Stimulated activated CD8-positive, alpha-beta memory T cell treated with anti-CD3 and anti-CD28 coated beads, Interleukin-7, amount 100 ng/mL, for 1 hour (primary cell): ENCODE measurements around the gene FCRL2.

ENCODE experiments used
- DNase-seq, 2 donors: peaks; one replicate each; pipeline ENCODE4 v3.0.0-alpha.2; 2020; ENCODE audit warnings: low read depth in 2 of 2

The FCRL2 gene, protein sequence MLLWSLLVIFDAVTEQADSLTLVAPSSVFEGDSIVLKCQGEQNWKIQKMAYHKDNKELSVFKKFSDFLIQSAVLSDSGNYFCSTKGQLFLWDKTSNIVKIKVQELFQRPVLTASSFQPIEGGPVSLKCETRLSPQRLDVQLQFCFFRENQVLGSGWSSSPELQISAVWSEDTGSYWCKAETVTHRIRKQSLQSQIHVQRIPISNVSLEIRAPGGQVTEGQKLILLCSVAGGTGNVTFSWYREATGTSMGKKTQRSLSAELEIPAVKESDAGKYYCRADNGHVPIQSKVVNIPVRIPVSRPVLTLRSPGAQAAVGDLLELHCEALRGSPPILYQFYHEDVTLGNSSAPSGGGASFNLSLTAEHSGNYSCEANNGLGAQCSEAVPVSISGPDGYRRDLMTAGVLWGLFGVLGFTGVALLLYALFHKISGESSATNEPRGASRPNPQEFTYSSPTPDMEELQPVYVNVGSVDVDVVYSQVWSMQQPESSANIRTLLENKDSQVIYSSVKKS

DNA sequence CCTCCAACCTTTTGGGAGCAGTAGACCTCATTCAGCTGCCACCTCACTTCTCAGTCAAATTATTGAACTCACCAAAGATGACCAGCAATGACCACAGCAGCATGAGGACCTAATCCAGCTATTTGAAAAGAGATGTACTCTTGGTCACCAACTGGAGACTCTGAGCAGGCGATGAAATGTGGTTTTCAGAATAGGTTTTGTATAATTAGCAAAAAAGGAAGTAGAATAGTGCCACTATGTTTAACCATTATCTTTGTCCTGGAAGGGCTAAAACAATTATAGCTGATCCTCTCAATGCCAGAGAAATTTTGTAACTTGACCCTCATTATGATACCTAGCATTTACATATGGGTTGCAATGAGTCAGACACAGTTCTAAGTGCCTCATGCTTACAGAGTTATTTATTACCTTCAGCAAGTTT, at the start of gene FCRL2:
FCRL2 (minus strand) TSS at position 162 of the 421 bp plus-strand sequence; CDS start at position 103, 59 bp downstream.
- DNase-seq, result no peak

DNA sequence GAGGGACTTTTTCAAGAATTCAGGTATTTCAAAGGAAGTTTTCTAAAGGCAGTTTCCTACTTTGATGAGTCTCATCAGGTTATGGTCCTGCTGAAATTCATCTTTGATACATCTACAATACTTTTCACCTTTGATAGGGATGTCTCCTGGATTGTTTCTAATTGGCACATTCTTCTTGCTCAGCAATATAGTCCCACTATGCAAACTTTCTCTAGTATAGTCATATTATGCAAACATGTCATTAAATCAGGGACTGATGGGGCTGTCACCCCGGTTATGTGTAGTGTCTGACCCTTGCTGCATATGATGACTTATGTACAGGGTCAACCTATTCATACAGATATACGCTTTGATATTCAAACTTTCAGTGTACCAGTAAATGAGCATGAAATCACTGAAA, 43.4 kb upstream of the FCRL2 start:
- DNase-seq, result no peak

DNA sequence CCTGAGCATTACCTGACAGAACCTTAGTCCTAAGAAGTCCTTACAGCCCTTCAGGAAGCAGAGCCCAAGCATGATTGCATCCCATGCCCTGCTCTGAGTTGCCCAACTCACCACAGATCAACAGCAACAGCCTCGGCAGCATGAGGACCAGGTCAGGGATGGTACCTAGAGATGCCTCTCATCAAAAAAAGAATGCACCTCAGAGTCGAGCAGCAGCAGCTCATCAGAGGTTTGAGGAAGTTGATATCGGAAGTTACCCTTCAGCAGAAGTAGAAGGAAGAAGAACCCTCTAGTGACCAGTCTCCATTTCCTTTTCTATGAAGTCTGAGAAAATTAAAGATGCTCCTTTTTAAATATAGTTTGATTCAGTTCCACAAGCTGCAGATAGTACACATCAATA, 43.0 kb upstream of the FCRL2 start, which contains the start of gene FCRL1:
FCRL1 (minus strand) TSS at position 225 of the 400 bp plus-strand sequence; CDS start at position 142, 83 bp downstream.
- no peak for DNase-seq

DNA sequence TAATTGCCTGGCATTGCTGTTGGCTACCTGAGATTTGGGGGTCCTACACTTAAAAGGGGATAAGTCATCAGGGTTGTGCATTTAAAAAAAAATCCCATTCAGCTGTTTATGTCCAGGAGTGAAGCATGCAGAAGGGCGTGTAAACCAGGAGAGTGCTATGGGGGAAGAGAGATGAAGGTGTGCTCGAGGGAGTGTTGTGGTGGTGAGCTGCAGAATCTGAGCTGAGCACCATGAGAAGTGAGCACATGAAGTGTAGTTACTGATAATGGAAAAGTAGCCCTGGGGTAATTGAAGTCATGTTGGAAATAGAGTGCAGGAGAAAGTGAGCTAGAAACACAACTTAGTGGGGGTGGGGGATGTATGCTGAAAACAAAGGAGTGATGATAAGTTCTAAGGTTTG, 42.3 kb upstream of the FCRL2 start:
- no peak for DNase-seq

DNA sequence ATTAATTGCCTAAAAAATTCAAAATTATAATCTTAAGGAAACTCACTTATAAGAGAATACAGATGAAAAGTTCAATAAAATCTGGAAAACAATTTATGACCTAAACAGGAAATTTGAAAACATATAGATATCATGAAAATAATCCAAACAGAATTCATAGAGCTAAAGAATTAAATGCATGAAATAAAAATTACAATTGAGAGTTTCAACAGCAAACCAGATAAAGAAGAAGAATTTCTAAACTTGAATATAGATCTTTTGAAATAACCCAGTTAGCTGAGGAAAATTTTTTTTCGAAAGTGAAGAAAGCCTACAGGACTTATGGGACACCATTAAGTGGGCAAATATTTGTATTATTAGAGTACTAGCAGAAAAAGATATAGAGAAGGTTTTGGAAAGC, 36.3 kb upstream of the FCRL2 start:
- no peak for DNase-seq

DNA sequence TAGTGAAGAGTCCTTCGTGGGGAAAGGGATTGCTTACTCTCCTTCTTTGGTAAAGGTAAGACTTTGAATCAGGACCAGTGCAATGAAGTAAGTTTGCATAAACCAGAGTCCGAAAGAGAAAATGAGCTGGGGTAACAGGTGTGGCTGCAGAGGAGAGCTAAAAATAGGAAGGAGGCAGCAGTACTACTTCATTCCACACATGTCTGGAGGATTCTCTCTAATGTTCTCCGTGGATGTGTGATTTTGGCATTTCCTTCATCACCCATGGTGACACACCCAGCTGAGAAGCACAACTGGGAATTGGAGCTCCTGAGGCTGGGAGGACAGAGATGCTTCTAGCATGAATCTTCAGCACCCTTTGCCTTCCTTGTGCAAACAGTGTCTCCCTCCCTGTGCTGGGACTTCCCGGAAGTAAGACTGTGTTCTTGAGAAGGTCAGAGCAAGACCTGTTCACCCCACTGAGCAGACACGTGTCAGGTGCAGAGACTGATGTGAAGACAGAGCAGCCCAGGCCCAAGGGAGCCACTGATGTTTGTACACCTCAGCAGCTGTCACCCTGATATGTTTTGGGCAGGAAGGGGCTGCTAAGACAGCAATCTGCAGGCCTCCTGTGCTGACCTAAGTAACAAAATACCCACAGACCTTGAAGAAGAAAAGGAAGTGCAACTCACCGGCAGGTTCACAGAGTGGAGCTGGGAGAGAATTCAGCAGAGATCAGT, 29.7 kb upstream of the FCRL2 start:
- no peak for DNase-seq

DNA sequence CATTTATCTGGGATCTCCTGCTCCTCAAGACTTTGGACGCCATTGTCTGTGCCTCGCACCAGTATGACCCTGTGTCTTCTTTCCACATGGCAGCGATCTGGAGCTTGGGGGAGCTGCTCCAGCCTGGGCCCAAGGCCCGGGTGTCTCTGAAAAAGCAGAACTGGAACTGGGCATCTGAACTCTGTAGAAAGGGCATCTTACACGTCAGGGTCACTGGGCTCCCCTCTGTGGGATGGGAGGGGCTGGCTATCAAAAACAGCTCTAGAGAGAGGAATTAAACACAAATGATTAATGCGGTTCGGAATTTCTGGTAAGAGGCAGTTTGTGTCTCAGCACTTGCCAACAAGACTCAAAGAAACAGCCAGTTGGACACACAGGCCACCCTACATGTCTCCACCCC, 26.9 kb upstream of the FCRL2 start:
- DNase-seq, result no peak

DNA sequence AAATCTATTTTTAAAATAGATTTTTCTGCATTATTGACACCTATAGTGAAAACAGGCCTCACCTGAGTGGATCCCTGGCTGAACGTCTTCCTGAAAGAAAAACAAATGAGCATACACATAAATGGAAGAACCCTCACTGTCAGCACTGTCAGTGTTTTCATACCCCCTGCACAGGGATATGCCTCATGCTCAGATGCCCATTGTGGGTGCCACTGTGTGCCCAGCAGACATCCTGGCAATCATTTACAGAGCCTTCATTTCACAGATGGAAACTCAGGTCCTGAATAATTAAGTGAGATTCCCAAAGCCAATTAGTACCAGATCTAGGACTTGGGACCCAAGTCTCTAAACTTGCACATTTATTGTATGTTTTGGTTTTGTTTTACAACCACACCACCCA, 23.1 kb upstream of the FCRL2 start:
- DNase-seq, result no peak

DNA sequence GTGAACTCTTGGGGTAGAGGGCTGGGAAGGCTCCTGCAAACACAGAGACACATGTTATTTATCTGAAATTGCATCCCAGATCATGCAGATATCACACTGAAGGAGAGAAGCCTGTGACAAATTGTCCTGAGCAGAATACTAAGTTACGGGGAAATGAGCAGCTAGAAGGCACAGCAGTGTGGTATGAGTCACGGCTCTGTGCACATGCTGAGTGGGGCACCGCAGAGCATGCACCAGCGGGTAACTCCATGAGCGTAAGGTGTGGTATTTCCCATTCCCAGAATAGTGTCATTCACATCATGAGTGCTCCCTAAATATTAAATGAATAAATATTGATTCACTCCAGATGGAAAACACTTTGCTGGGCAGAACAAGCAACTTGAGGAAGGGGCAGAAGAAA, 21.3 kb upstream of the FCRL2 start:
- DNase-seq, result no peak

DNA sequence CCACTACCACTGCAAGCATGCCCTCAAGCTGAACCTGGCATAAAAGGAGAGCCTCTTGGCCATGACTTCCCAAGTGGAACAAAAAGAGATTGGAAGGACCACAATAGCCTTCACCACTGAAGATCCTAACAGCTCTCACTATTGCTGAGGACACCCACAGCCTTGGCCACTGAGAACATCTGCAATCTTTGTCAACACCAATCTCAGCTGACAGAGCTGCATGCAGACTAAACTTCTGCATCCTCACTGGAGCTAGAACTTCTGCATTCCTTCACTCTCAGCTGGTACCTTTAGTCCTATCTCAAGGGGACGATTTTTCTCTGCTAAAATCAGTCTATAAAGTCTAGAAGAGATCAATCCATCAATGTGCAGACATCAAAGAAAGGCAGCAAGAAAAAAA, 8.3 kb upstream of the FCRL2 start:
- DNase-seq, result no peak

DNA sequence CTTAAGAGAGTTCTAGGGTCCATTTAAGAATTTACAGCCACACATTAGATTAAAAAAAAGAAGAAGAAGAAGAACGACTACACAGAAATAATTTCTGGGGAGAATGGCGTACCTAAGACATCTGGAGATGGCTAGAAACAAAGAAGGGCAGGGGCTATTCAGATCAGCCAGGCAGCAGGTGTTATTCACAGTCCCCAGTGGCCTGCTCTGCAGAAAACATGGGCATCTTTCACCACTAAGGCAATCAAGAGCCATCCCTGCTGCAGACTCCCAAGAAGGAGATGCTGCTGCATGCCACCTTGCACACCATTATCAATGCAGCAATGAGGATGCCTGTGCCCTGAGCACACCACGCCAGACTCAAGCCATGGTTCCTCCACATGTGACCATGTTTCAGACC, 7.9 kb upstream of the FCRL2 start:
- no peak for DNase-seq

DNA sequence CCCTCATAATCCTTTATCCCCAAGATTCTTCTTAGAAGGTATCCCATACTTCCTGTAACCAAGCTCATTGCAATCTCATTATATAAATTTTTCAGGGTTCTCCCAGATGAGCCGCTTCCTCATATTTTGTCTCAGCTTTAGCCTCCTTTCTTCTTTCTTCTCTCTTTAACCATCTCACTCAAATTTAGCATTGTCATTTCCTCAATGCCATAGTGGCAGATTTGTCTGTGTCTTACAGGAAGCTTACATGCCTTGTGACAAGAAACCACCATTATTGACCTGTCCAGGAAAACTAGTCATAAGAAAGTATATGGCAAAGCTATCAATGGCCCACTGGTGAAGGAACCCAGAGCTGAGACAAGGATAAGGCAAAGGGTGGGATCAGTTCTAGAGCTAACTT, 6.0 kb upstream of the FCRL2 start:
- no peak for DNase-seq

DNA sequence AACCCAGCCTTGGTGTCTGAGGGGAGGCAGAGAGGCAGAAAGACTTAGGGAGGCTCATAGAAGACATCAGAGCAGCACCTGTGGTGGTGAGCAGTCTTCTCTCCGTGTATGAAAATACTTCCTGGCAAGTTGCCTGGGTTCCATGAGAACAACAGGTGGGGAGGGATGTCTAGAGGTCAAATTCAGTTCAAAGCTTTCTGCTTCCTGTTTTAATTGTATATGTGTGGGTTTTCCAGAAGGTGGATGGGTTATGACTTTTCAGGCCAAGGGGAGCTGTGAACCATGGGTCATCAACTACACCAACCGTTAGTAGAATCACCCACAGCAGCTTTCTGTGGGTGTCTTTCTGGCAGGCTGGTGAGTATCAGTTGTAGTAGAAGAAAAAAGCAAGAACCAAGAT, 4.1 kb upstream of the FCRL2 start:
- no peak for DNase-seq

DNA sequence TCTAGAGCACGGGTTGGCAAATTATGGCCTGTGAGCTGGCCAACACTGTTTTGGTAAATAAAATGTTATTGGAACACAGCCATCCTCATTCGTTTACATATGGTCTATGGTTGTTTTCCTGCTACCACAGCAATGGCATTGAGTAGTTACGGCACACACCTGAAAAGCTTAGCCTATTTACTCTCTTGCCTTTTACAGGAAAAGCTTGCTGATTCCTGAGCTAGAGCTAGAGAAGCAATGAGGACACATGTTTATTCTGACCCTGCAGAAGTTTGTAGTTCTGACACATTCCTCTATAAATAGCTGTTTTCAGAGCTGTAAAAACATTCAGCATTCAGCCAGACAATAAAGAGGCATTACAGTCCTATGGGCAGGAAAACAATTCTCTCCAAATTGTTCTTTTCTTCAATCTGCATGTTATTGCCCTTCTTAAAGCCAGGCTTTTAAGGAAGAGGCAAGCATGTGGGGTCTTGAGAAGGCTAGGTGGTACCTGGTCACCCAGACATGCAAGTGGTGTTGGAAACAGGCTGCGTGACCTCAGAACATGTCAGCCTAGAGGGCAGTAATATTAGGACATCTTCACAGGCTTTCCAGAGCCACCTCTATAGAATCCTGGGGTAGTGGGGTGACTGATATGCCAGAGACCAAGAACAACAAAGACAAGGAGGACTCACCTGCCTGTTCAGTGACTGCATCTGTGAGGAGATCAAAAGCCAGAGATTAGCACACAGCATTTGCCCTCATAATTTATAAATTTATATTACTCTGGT, 1.6 kb downstream of the FCRL2 start:
- no peak for DNase-seq

DNA sequence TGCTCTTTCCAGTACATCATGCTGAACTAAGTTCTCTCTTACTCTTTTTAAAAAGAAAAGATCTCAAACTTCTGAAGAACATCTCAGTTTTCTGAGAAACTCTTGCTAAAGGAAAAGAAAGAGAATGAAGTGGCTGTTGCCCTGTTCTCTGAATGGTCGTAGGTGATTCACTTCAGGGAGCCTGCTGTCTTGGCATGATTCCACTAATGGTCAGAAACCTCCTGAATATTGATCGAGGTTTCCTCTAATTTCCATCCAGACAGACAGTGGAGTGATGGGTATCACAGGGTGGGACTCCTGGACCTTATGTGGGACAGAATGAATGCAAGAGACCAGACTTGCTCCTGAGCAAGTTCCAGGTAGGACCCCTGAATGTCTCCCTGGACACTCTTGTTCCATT, 2.5 kb downstream of the FCRL2 start:
- no peak for DNase-seq

DNA sequence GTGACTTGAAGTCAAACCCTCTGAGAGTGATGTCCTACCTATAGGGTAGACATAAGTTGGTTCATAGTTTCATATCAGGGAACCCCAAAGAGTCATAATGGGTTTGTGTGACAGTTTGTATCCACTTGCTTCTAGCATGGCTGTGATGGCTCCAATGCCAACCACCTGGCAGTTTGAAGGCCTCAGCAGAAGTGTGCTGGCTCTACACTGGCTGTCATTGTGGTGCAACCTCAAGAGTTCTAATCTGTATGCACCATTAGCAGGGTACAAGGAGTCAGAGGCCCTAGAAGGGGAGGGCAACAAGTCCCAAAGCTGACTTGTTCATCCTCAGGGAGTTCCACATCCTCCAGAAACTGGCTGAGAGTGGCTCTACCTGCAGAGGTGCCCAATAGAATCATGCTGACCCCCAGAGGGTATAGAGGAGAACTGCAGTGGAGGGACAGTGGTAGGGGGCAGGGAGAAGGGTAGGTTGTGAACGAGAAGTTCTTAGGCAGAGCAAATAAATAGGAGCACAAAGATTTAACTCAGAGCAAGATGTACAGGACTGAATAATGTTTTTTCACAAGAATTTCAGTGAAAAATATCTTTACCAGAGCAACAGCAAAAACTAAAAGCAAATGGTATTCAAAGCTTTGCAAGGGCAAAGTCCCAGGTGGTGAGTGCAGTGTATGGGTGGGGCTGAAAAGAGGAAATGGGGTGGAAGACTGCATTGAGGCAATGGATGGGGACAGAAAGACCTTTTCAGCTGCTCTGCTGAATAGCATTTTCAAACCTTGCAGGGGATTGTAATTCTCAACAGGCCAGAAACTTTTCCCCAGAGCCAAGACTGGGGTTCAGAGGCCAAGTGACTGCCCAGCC, 3.2 kb downstream of the FCRL2 start:
- DNase-seq, result no peak

DNA sequence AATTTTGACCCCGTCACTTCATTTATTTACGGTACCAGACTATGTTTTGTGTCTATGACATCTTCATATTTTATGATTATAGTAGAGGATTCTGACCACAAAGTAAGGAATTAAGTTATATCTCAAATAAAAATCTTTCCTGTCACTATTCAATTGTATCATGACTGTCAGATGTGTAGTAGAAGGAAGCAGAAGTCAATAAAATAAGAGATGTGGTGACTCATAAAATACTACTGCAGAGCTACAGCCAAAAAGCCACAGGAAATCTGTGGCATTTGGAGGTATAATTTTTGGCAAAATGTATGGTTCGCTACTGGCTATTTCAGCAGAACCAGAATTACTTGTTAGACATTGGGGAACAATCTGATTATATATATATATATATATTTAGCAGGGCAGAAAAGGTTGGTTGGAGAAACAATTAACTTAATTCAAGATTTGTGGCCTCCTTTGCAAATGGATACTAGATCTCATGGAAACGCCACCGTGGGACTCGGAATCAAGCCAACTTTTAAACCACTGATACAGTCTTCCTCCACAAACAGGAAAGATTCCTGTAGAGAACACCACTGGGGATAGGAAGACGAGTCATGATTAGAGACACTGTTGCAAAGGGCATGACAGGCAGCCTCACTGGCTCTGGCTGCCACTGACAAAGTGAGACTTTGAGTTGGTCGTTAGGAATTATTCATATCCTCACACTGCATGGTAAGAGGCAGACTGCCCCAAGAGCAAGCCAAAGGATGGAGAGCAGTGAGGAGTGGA, 5.1 kb downstream of the FCRL2 start:
- no peak for DNase-seq

DNA sequence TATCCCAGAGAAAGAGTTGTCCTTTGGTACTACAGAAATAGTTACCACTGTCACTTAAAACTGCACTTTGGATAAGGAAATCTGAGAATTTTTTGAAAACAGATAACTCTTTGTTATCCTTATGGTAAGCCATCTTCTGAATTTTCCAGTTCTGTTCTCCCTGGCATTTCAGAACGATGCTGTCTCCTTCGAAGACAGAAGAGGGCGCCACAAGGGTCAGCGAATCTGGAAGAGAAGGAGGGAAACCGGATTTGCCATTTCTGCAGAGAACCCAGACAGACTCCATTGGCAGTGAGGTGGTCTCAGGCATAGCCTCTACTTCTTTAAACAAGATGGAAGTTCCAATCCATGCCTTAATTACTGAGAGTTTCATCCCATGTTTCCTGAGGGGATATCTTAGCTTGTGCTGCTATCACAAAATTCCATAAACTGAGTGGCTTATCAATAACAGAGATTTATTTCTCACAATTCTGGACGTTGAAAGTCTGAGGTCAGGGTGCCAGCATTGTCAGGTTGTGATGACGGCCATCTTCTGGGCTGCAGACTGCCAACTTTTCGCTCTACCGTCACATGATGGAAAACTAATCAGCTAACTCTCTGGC, 6.4 kb downstream of the FCRL2 start:
- no peak for DNase-seq

DNA sequence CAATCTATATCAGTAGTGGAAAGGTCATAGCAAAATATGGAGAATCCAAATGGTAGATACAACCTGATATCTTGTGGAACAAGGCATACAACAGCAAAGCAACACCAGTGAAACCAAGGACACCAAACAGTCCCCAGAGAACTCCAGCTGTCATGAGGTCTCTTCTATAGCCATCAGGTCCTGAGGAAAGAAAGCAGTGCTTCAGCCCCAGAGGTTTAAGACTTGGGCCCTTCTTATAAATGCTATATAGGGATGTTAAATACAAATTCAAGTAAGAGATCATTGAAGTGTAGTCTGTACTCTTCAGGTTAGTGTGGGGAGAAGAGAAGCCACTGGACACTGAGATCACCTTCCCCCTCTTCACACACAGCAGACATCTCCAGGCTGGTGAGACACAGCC, 10.1 kb downstream of the FCRL2 start:
- no peak for DNase-seq

DNA sequence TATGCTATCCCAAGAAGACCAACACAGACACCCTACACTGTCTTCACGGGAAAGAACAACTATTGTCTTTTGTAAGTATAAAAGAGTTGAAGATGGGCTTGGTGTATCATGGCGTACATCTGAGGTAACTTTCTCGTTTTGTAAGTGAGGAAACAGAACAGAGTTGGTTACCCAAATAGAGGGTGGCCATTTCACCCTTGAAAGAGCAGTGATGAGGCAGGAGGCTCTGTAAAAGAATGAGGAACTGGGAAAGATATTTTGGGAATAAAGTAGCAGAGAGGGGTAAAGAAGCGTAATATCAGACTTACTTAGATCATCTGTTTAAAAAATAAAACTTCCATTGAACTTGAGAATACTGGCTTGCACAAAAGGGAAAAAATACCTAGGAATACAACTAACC, 18.9 kb downstream of the FCRL2 start:
- DNase-seq, result no peak
